HepG2 (cell line): Measurements from ENCODE around the gene STX12. TPM values are rescaled to one million over a fixed set of nuclear protein-coding genes. Genes with fewer than 3 reads are reported as not detected.

Experiments used
- ATAC-seq: fragments of 200-7000 bp; cut with Tn5 transposase; 3 replicates; pipeline ENCODE4 v1.9.1; 2020; ENCODE audit warnings: mild to moderate bottlenecking, moderate library complexity
- BruUV-seq: library from RNA; stranded (reverse); fragments of 400-500 nt; replicated peaks from 2 replicates; lab custom pipeline; 2021; lab: Mats Ljungman, UMichigan
- CTCF ChIA-PET: fragments of 300-600 bp; formaldehyde crosslinking; extraction: SDS; loops from one replicate; lab custom pipeline; 2021; ENCODE audit warnings: low total read pairs, inconsistent platforms, low intra/inter-chr PET ratio; lab: Yijun Ruan, JAX
- POLR2A ChIA-PET: fragments of 350-600 bp; sonication (Branson Sonifier 250); formaldehyde crosslinking; loops from one replicate; lab custom pipeline; 2020; ENCODE audit warnings: antibody characterized with exemption, inconsistent platforms; lab: Yijun Ruan, JAX
- DNase-seq: peaks from one replicate; pipeline ENCODE4 v3.0.0-alpha.2; 2015; ENCODE audit warnings: low spot score
- FAIRE-seq: peaks from 3 replicates; lab custom pipeline; 2011; peaks lifted over from hg19 to GRCh38; lab: Jason Lieb, UNC
- H2AFZ ChIP-seq: one replicate; pipeline ENCODE4 v1.6.1; 2011; ENCODE audit warnings: low read length, inconsistent platforms
- H3K27ac ChIP-seq: fragments of 300-600 bp; 3 replicates; pipeline ENCODE4 v1.8.0; 2011; ENCODE audit warnings: mixed run types, mild to moderate bottlenecking, mixed read lengths, low read length, inconsistent platforms; ENCODE audit not compliant: insufficient read depth; ENCODE audit errors: extremely low read length
- H3K27me3 ChIP-seq, 2 experiments: fragments of 200-600 bp in 1 of 2; 2 replicates in 1 of 2; 3 replicates in 1 of 2; pipeline versions ENCODE4 v1.6.0 to v1.8.0; 2011; ENCODE audit warnings: low read length in 2 of 2, mild to moderate bottlenecking in 2 of 2, moderate library complexity in 2 of 2, inconsistent platforms in 1 of 2; ENCODE audit not compliant: insufficient read depth in 2 of 2, control insufficient read depth in 1 of 2
- H3K36me3 ChIP-seq, 2 experiments: fragments of 200-600 bp in 1 of 2; replicated peaks in 1 of 2; 2 replicates in 1 of 2; 3 replicates in 1 of 2; pipeline versions ENCODE4 v1.5.1 to v1.8.0; 2011; ENCODE audit warnings: low read length in 2 of 2, inconsistent platforms in 1 of 2; ENCODE audit not compliant: insufficient read depth in 2 of 2, control insufficient read depth in 1 of 2
- H3K4me1 ChIP-seq: 2 replicates; pipeline ENCODE4 v1.5.1; 2012; ENCODE audit warnings: low read length, inconsistent platforms; ENCODE audit not compliant: insufficient read depth
- H3K4me2 ChIP-seq: 2 replicates; pipeline ENCODE4 v1.6.0; 2011; ENCODE audit warnings: low read depth, low read length, inconsistent platforms
- H3K4me3 ChIP-seq, 3 experiments: fragments of 200-600 bp in 1 of 3; sonication (generic), shearing (Covaris generic) in 1 of 3; replicated peaks in 1 of 3; 2 replicates each; pipeline ENCODE4 v1.5.1; 2011 to 2016; ENCODE audit warnings: low read length in 3 of 3, inconsistent platforms in 2 of 3, low read depth in 2 of 3, mild to moderate bottlenecking in 2 of 3, control low read depth in 1 of 3, mixed read lengths in 1 of 3; ENCODE audit not compliant: insufficient read depth in 1 of 3
- H3K79me2 ChIP-seq: one replicate; pipeline ENCODE4 v1.6.1; 2011; ENCODE audit warnings: low read length, inconsistent platforms; ENCODE audit not compliant: insufficient read depth
- H3K9ac ChIP-seq: 2 replicates; pipeline ENCODE4 v1.6.0; 2011; ENCODE audit warnings: mild to moderate bottlenecking, low read depth, low read length, inconsistent platforms; ENCODE audit not compliant: insufficient read depth
- H3K9me3 ChIP-seq: 2 replicates; pipeline ENCODE4 v1.5.1; 2012; ENCODE audit warnings: mild to moderate bottlenecking, low read length
- H4K20me1 ChIP-seq: 2 replicates; pipeline ENCODE4 v1.6.0; 2011; ENCODE audit warnings: inconsistent platforms, mild to moderate bottlenecking, low read length, moderate library complexity; ENCODE audit not compliant: insufficient read depth
- CREB1 ChIP-seq, 2 experiments: fragments of 450-650 bp in 1 of 2; IDR thresholded peaks; 2 replicates each; pipeline ENCODE4 v1.6.1; 2016 to 2017; ENCODE audit warnings: control low read depth in 1 of 2, mild to moderate bottlenecking in 1 of 2, missing compliant biosample characterization in 1 of 2, missing genetic modification characterization in 1 of 2
- GABPA ChIP-seq, 2 experiments: IDR thresholded peaks; 2 replicates each; pipeline ENCODE4 v1.6.1; 2011 to 2016; ENCODE audit warnings: low read depth in 2 of 2, low read length in 1 of 2, missing biosample characterization in 1 of 2, missing genetic modification characterization in 1 of 2
- KDM2A ChIP-seq: sonication (generic); formaldehyde crosslinking; IDR thresholded peaks from 2 replicates; pipeline ENCODE4 v1.4.0; 2020; ENCODE audit warnings: low read depth, missing genetic modification reagents, borderline replicate concordance
- NFATC3 ChIP-seq: sonication (generic); formaldehyde crosslinking; IDR thresholded peaks from 2 replicates; pipeline ENCODE4 v1.5.1; 2020; ENCODE audit warnings: mild to moderate bottlenecking, missing genetic modification reagents
- NR2F2 ChIP-seq: IDR thresholded peaks from 2 replicates; pipeline ENCODE4 v1.6.1; 2012; ENCODE audit warnings: low read depth, inconsistent platforms, borderline replicate concordance
- SOX13 ChIP-seq, 3 experiments: fragments of 450-650 bp in 1 of 3; sonication (generic) in 1 of 3; formaldehyde crosslinking in 1 of 3; IDR thresholded peaks in 2 of 3; conservative IDR thresholded peaks in 1 of 3; 2 replicates each; pipeline versions ENCODE4 v1.5.0 to v1.6.1; 2016 to 2020; ENCODE audit warnings: antibody characterized with exemption in 1 of 3, mild to moderate bottlenecking in 1 of 3, missing compliant biosample characterization in 1 of 3, missing genetic modification reagents in 1 of 3, moderate library complexity in 1 of 3
- SP1 ChIP-seq, 2 experiments: fragments of 450-650 bp in 1 of 2; sonication (generic) in 1 of 2; formaldehyde crosslinking in 1 of 2; IDR thresholded peaks; 2 replicates each; pipeline versions ENCODE4 v1.4.0 to v1.6.1; 2016 to 2020; ENCODE audit warnings: missing genetic modification reagents in 1 of 2
- SP2 ChIP-seq: sonication (generic); formaldehyde crosslinking; IDR thresholded peaks from 2 replicates; pipeline ENCODE4 v1.5.1; 2020; ENCODE audit warnings: mild to moderate bottlenecking, missing genetic modification reagents
- TBL1XR1 ChIP-seq: fragments of 150-350 bp; IDR thresholded peaks from 2 replicates; pipeline ENCODE4 v1.6.1; 2014; ENCODE audit warnings: borderline replicate concordance, low read length; ENCODE audit not compliant: partially characterized antibody
- ZFAT ChIP-seq: sonication (generic); formaldehyde crosslinking; conservative IDR thresholded peaks from 2 replicates; pipeline ENCODE4 v1.8.1; 2023; ENCODE audit warnings: missing genetic modification reagents, inconsistent platforms
- ZNF12 ChIP-seq: sonication (generic); formaldehyde crosslinking; IDR thresholded peaks from 2 replicates; pipeline ENCODE4 v1.5.0; 2020; ENCODE audit warnings: missing genetic modification reagents
- ZSCAN20 ChIP-seq: sonication (generic); formaldehyde crosslinking; IDR thresholded peaks from 2 replicates; pipeline ENCODE4 v1.4.0; 2020; ENCODE audit warnings: missing genetic modification reagents, mild to moderate bottlenecking, borderline replicate concordance
- ZSCAN25 ChIP-seq: sonication (generic); formaldehyde crosslinking; IDR thresholded peaks from 2 replicates; pipeline ENCODE4 v1.8.0; 2022; ENCODE audit warnings: mild to moderate bottlenecking, missing genetic modification reagents
- WGBS: methylation state at CpG from one replicate; pipeline ENCODE4 v1.1.6; 2017; ENCODE audit warnings: low lambda C conversion rate; 5-methylcytosine and 5-hydroxymethylcytosine counted together
- in situ Hi-C: cut with HindIII; loops from 2 replicates; pipeline ENCODE4 v1.10.0; 2017; ENCODE audit warnings: low pct_unique_long_range_greater_than_20kb; ENCODE audit not compliant: extremely low pct_ligation_motif_present
- intact Hi-C: fragments of 100-400 bp; cut with micrococcal nuclease; formaldehyde crosslinking; loops from one replicate; pipeline ENCODE4 v1.10.0; 2022; ENCODE audit not compliant: unreplicated experiment
- polyA plus RNA-seq, 8 experiments: library from polyadenylated mRNA; depleted of rRNA in 3 of 8; stranded (reverse) in 7 of 8; unstranded in 1 of 8; fragments of >200 nt; fragmentation: Illumina TruSeq in 4 of 8; extraction: Trizol in 4 of 8; gene quantifications; 2 replicates each; pipeline versions ENCODE4 v1.2.1 to v1.2.3, GENCODE V29; 2011 to 2016; ENCODE audit warnings: low read depth in 4 of 8, missing spikeins in 1 of 8, mixed read lengths in 1 of 8; ENCODE audit not compliant: insufficient read depth in 1 of 8
- total RNA-seq, 5 experiments: library from RNA; depleted of rRNA; stranded (reverse); fragments of >200 nt; fragmentation: Illumina TruSeq; extraction: Trizol; gene quantifications; 2 replicates each; pipeline ENCODE4 v1.2.3, GENCODE V29; 2016; ENCODE audit warnings: low read depth in 1 of 5
- TF ChIP-seq, protein P1 (sequence below): sonication (generic); formaldehyde crosslinking; IDR thresholded peaks from 2 replicates; pipeline ENCODE4 v1.4.0; 2020; ENCODE audit warnings: mild to moderate bottlenecking, missing genetic modification reagents, borderline replicate concordance
- TF ChIP-seq, protein P2 (sequence below): sonication (generic); formaldehyde crosslinking; conservative IDR thresholded peaks from 2 replicates; pipeline ENCODE4 v1.8.1; 2023; ENCODE audit warnings: missing genetic modification reagents

The STX12 gene
- total and polyA plus RNA-seq, 2 of the 13 experiments (the other 11 are each of a cell fraction or from before 2014, with no cell fraction given): 9.0 to 19.7 TPM

DNA sequence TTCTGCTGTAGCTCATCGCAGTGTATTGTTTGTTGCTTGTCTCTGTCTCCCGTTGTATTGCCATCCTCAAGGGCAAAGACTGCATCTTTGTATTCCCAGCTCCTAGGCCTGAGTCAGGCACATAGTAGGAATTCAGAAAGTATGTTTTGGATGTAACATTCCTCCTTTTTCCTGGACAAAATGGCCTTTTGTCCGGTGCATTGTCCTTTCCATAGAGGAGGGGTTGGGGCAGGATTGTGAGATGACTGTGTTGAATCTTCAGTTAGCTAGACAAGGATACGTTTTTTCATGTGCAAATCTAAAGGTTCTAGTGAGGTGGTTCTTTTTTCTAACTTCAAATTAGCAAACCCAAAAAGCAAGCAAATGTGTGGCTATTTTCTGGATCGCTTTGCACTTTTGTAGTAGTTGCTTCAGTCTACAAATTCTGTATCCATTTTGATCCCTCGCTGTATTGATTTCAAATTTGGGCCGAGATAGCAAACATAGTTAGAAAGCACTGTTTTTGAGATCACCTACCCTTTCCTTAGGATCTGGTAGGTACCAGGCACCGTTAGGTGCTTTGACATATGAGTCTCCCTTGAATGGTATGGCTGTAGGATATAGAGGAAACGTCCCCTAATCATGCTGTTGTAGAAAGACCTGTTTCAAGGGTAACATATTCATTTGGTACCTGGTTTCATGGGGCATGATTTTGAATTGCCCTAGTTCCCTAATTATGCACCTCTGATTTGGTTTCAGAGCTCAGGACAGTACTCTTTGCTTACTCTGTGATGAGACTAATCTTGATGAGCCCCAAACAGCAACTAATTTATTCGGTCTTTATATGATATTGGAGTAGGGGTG lies 58.8 kb downstream of the STX12 start:
- peak overlapping the region; percentile 93 for H3K27ac ChIP-seq
- no TSS peak for BruUV-seq
- no peak overlapping the region for H2AFZ ChIP-seq
- TF ChIP-seq, protein P1, sequence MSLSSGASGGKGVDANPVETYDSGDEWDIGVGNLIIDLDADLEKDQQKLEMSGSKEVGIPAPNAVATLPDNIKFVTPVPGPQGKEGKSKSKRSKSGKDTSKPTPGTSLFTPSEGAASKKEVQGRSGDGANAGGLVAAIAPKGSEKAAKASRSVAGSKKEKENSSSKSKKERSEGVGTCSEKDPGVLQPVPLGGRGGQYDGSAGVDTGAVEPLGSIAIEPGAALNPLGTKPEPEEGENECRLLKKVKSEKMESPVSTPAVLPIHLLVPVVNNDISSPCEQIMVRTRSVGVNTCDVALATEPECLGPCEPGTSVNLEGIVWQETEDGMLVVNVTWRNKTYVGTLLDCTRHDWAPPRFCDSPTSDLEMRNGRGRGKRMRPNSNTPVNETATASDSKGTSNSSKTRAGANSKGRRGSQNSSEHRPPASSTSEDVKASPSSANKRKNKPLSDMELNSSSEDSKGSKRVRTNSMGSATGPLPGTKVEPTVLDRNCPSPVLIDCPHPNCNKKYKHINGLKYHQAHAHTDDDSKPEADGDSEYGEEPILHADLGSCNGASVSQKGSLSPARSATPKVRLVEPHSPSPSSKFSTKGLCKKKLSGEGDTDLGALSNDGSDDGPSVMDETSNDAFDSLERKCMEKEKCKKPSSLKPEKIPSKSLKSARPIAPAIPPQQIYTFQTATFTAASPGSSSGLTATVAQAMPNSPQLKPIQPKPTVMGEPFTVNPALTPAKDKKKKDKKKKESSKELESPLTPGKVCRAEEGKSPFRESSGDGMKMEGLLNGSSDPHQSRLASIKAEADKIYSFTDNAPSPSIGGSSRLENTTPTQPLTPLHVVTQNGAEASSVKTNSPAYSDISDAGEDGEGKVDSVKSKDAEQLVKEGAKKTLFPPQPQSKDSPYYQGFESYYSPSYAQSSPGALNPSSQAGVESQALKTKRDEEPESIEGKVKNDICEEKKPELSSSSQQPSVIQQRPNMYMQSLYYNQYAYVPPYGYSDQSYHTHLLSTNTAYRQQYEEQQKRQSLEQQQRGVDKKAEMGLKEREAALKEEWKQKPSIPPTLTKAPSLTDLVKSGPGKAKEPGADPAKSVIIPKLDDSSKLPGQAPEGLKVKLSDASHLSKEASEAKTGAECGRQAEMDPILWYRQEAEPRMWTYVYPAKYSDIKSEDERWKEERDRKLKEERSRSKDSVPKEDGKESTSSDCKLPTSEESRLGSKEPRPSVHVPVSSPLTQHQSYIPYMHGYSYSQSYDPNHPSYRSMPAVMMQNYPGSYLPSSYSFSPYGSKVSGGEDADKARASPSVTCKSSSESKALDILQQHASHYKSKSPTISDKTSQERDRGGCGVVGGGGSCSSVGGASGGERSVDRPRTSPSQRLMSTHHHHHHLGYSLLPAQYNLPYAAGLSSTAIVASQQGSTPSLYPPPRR: no peak
- TF ChIP-seq ZSCAN25 (CRISPR knock-in tag): no peak
- TF ChIP-seq CREB1 (IDR thresholded peaks at IDR 0.05): no peak
- 0 out of 2 replicates have a peak, but pooled peaks have one; percentile 25 for TF ChIP-seq CREB1 (CRISPR knock-in tag; IDR thresholded peaks at IDR 0.05)
- TF ChIP-seq KDM2A (CRISPR knock-in tag): no peak
- no peak for TF ChIP-seq SP1 (IDR thresholded peaks at IDR 0.05)
- TF ChIP-seq SP1 (CRISPR knock-in tag; IDR thresholded peaks at IDR 0.05): 0 out of 2 replicates have a peak, but pooled peaks have one; percentile 27
- TF ChIP-seq NR2F2: no peak
- TF ChIP-seq, protein P2, sequence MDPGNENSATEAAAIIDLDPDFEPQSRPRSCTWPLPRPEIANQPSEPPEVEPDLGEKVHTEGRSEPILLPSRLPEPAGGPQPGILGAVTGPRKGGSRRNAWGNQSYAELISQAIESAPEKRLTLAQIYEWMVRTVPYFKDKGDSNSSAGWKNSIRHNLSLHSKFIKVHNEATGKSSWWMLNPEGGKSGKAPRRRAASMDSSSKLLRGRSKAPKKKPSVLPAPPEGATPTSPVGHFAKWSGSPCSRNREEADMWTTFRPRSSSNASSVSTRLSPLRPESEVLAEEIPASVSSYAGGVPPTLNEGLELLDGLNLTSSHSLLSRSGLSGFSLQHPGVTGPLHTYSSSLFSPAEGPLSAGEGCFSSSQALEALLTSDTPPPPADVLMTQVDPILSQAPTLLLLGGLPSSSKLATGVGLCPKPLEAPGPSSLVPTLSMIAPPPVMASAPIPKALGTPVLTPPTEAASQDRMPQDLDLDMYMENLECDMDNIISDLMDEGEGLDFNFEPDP (CRISPR knock-in tag): 0 out of 2 replicates have a peak, but pooled peaks have one; percentile 9
- peak; percentile 98 for TF ChIP-seq ZNF12 (CRISPR knock-in tag)
- no peak for TF ChIP-seq TBL1XR1
- no peak for TF ChIP-seq ZSCAN20 (CRISPR knock-in tag)
- no peak for TF ChIP-seq GABPA (IDR thresholded peaks at IDR 0.05; ENCODE audit: low read depth, low read length)
- TF ChIP-seq GABPA (CRISPR knock-in tag; IDR thresholded peaks at IDR 0.05; ENCODE audit: low read depth): 0 out of 2 replicates have a peak, but pooled peaks have one; percentile 26
- no peak for TF ChIP-seq NFATC3
- no peak for TF ChIP-seq SP2 (CRISPR knock-in tag)
- TF ChIP-seq SOX13 (IDR thresholded peaks at IDR 0.05): no peak
- no peak for TF ChIP-seq SOX13 (CRISPR knock-in tag; conservative IDR thresholded peaks at IDR 0.05 in 1 of 2, IDR thresholded peaks at IDR 0.05 in 1 of 2)
- peak; percentile 75; the same call in 1 of the 2 replicates for TF ChIP-seq ZFAT (CRISPR knock-in tag)

More for the DNA sequence above, 58.8 kb downstream of the STX12 start:
- Histone ChIP-seq H3K9ac (peak overlapping the region; percentile 95), H4K20me1 (no peaks in the 10 kb centered on the region), H3K9me3 (no peaks in the 10 kb centered on the region), H3K4me2 (peak overlapping the region; percentile 91), H3K4me3 (peak overlapping the region; percentile 82 to 98 (median 86)), H3K27me3 (no peaks in the 10 kb centered on the region; a peak in 1 of 5 replicates), H3K4me1 (peaks cover 63% of the 10 kb centered on the region), H3K79me2 (peaks cover 56% of the 10 kb centered on the region), H3K36me3 (peaks cover 0 to 33% of the 10 kb centered on the region in 2 experiments; a peak in 2 of 5 replicates)
- in situ Hi-C loops: no loop called here
- no peak for ATAC-seq
- intact Hi-C loops: loop anchor here (5.0 kb wide), 2 partner anchors 59 to 159 kb away; partner anchors contain the start of genes IFI6 and STX12
- ChIA-PET POLR2A (interaction anchor here (1.2 to 5.8 kb wide), 3 partner anchors 14 to 58 kb away, joined by 3 to 89 read pairs (median 45); partner anchors contain the start of gene STX12), CTCF (no interaction called here)
- FAIRE-seq: no peak
- DNase-seq: peak; percentile 21
- WGBS: 18% methylated on average over 10 of the region's 10 CpGs
